HepG2 (cell line): ENCODE measurements around the gene ZXDC. TPM values are rescaled to one million over a fixed set of nuclear protein-coding genes. Genes with fewer than 3 reads are reported as not detected.

Source experiments
- ATAC-seq: fragments of 200-7000 bp; cut with Tn5 transposase; 3 replicates; pipeline ENCODE4 v1.9.1; 2020; ENCODE audit warnings: mild to moderate bottlenecking, moderate library complexity
- BruUV-seq: library from RNA; stranded (reverse); fragments of 400-500 nt; replicated peaks from 2 replicates; lab custom pipeline; 2021; lab: Mats Ljungman, UMichigan
- CTCF ChIA-PET: fragments of 300-600 bp; formaldehyde crosslinking; extraction: SDS; loops from one replicate; lab custom pipeline; 2021; ENCODE audit warnings: low total read pairs, inconsistent platforms, low intra/inter-chr PET ratio; lab: Yijun Ruan, JAX
- POLR2A ChIA-PET: fragments of 350-600 bp; sonication (Branson Sonifier 250); formaldehyde crosslinking; loops from one replicate; lab custom pipeline; 2020; ENCODE audit warnings: antibody characterized with exemption, inconsistent platforms; lab: Yijun Ruan, JAX
- DNase-seq: peaks from one replicate; pipeline ENCODE4 v3.0.0-alpha.2; 2015; ENCODE audit warnings: low spot score
- FAIRE-seq: peaks from 3 replicates; lab custom pipeline; 2011; peaks lifted over from hg19 to GRCh38; lab: Jason Lieb, UNC
- H2AFZ ChIP-seq: one replicate; pipeline ENCODE4 v1.6.1; 2011; ENCODE audit warnings: low read length, inconsistent platforms
- H3K27ac ChIP-seq: fragments of 300-600 bp; 3 replicates; pipeline ENCODE4 v1.8.0; 2011; ENCODE audit warnings: mixed run types, mild to moderate bottlenecking, mixed read lengths, low read length, inconsistent platforms; ENCODE audit not compliant: insufficient read depth; ENCODE audit errors: extremely low read length
- H3K27me3 ChIP-seq, 2 experiments: fragments of 200-600 bp in 1 of 2; 2 replicates in 1 of 2; 3 replicates in 1 of 2; pipeline versions ENCODE4 v1.6.0 to v1.8.0; 2011; ENCODE audit warnings: low read length in 2 of 2, mild to moderate bottlenecking in 2 of 2, moderate library complexity in 2 of 2, inconsistent platforms in 1 of 2; ENCODE audit not compliant: insufficient read depth in 2 of 2, control insufficient read depth in 1 of 2
- H3K36me3 ChIP-seq, 2 experiments: fragments of 200-600 bp in 1 of 2; replicated peaks in 1 of 2; 2 replicates in 1 of 2; 3 replicates in 1 of 2; pipeline versions ENCODE4 v1.5.1 to v1.8.0; 2011; ENCODE audit warnings: low read length in 2 of 2, inconsistent platforms in 1 of 2; ENCODE audit not compliant: insufficient read depth in 2 of 2, control insufficient read depth in 1 of 2
- H3K4me1 ChIP-seq: 2 replicates; pipeline ENCODE4 v1.5.1; 2012; ENCODE audit warnings: low read length, inconsistent platforms; ENCODE audit not compliant: insufficient read depth
- H3K4me2 ChIP-seq: 2 replicates; pipeline ENCODE4 v1.6.0; 2011; ENCODE audit warnings: low read depth, low read length, inconsistent platforms
- H3K4me3 ChIP-seq, 3 experiments: fragments of 200-600 bp in 1 of 3; sonication (generic), shearing (Covaris generic) in 1 of 3; replicated peaks in 1 of 3; 2 replicates each; pipeline ENCODE4 v1.5.1; 2011 to 2016; ENCODE audit warnings: low read length in 3 of 3, inconsistent platforms in 2 of 3, low read depth in 2 of 3, mild to moderate bottlenecking in 2 of 3, control low read depth in 1 of 3, mixed read lengths in 1 of 3; ENCODE audit not compliant: insufficient read depth in 1 of 3
- H3K79me2 ChIP-seq: one replicate; pipeline ENCODE4 v1.6.1; 2011; ENCODE audit warnings: low read length, inconsistent platforms; ENCODE audit not compliant: insufficient read depth
- H3K9ac ChIP-seq: 2 replicates; pipeline ENCODE4 v1.6.0; 2011; ENCODE audit warnings: mild to moderate bottlenecking, low read depth, low read length, inconsistent platforms; ENCODE audit not compliant: insufficient read depth
- H3K9me3 ChIP-seq: 2 replicates; pipeline ENCODE4 v1.5.1; 2012; ENCODE audit warnings: mild to moderate bottlenecking, low read length
- H4K20me1 ChIP-seq: 2 replicates; pipeline ENCODE4 v1.6.0; 2011; ENCODE audit warnings: inconsistent platforms, mild to moderate bottlenecking, low read length, moderate library complexity; ENCODE audit not compliant: insufficient read depth
- CENPT ChIP-seq: sonication (generic); formaldehyde crosslinking; IDR thresholded peaks from 2 replicates; pipeline ENCODE4 v1.8.0; 2022; ENCODE audit warnings: low read depth, mild to moderate bottlenecking, moderate library complexity, missing genetic modification reagents
- FOXA3 ChIP-seq: IDR thresholded peaks from 2 replicates; pipeline ENCODE4 v1.6.1; 2016; ENCODE audit warnings: missing genetic modification reagents, missing compliant biosample characterization
- GFI1 ChIP-seq: sonication (generic); formaldehyde crosslinking; IDR thresholded peaks from 2 replicates; pipeline ENCODE4 v1.5.0; 2020; ENCODE audit warnings: missing genetic modification reagents, mild to moderate bottlenecking, borderline replicate concordance
- NFE2 ChIP-seq: sonication (generic); formaldehyde crosslinking; IDR thresholded peaks from 2 replicates; pipeline ENCODE4 v1.4.0; 2020; ENCODE audit warnings: missing genetic modification reagents
- ZFP36L1 ChIP-seq: sonication (generic); formaldehyde crosslinking; IDR thresholded peaks from 2 replicates; pipeline ENCODE4 v1.8.0; 2022; ENCODE audit warnings: mild to moderate bottlenecking, missing genetic modification reagents, moderate library complexity
- ZNF138 ChIP-seq: sonication (generic); formaldehyde crosslinking; IDR thresholded peaks from 2 replicates; pipeline ENCODE4 v1.5.0; 2020; ENCODE audit warnings: mild to moderate bottlenecking, low read depth, missing genetic modification reagents
- ZNF34 ChIP-seq: sonication (generic); formaldehyde crosslinking; IDR thresholded peaks from 2 replicates; pipeline ENCODE4 v1.4.0; 2020; ENCODE audit warnings: mild to moderate bottlenecking, missing genetic modification reagents, borderline replicate concordance
- WGBS: methylation state at CpG from one replicate; pipeline ENCODE4 v1.1.6; 2017; ENCODE audit warnings: low lambda C conversion rate; 5-methylcytosine and 5-hydroxymethylcytosine counted together
- in situ Hi-C: cut with HindIII; loops from 2 replicates; pipeline ENCODE4 v1.10.0; 2017; ENCODE audit warnings: low pct_unique_long_range_greater_than_20kb; ENCODE audit not compliant: extremely low pct_ligation_motif_present
- intact Hi-C: fragments of 100-400 bp; cut with micrococcal nuclease; formaldehyde crosslinking; loops from one replicate; pipeline ENCODE4 v1.10.0; 2022; ENCODE audit not compliant: unreplicated experiment
- polyA plus RNA-seq, 8 experiments: library from polyadenylated mRNA; depleted of rRNA in 3 of 8; stranded (reverse) in 7 of 8; unstranded in 1 of 8; fragments of >200 nt; fragmentation: Illumina TruSeq in 4 of 8; extraction: Trizol in 4 of 8; gene quantifications; 2 replicates each; pipeline versions ENCODE4 v1.2.1 to v1.2.3, GENCODE V29; 2011 to 2016; ENCODE audit warnings: low read depth in 4 of 8, missing spikeins in 1 of 8, mixed read lengths in 1 of 8; ENCODE audit not compliant: insufficient read depth in 1 of 8
- total RNA-seq, 5 experiments: library from RNA; depleted of rRNA; stranded (reverse); fragments of >200 nt; fragmentation: Illumina TruSeq; extraction: Trizol; gene quantifications; 2 replicates each; pipeline ENCODE4 v1.2.3, GENCODE V29; 2016; ENCODE audit warnings: low read depth in 1 of 5
- TF ChIP-seq, protein P1 (sequence below): IDR thresholded peaks from 2 replicates; pipeline ENCODE4 v1.6.1; 2012; ENCODE audit warnings: inconsistent platforms
- TF ChIP-seq, protein P2 (sequence below): sonication (generic); formaldehyde crosslinking; IDR thresholded peaks from 2 replicates; pipeline ENCODE4 v1.5.1; 2020; ENCODE audit warnings: missing genetic modification reagents, mild to moderate bottlenecking, borderline replicate concordance

The ZXDC gene
- total and polyA plus RNA-seq, 2 of the 13 experiments (the other 11 are each of a cell fraction or from before 2014, with no cell fraction given), result 17.6 to 21.2 TPM

DNA sequence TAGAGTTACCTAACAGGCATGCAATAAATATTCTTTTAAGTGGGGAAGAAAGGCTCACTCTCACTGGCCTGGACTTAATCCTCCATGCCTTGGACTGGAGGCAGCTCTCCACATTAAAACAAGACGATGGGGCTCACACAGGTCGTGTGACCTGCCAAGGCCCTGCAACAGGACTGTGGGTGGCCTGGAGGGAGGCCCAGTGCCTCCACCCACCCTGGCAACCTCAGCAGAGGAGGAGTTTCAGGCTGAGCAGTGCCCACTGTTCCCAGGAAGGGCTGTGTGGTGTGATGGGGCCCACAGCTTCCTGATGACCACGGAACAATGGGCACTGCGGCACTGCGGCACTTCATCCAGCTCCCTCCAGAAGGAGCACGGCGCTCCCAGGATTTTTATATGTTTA is 36.3 kb upstream of the ZXDC start:
- intact Hi-C loops (no loop called here), in situ Hi-C loops (no loop called here)
- no peak overlapping the region for H3K9ac ChIP-seq
- no peaks in the 10 kb centered on the region for H3K79me2 ChIP-seq
- no peak overlapping the region for H3K4me2 ChIP-seq
- WGBS, result 69% methylated on average over 7 of the region's 7 CpGs
- ChIA-PET POLR2A (interaction anchor here (1.3 kb wide), 1 partner anchor 11 kb away, joined by 4 read pairs; no protein-coding TSS in a partner anchor), CTCF (no interaction called here)
- no peak overlapping the region for H3K4me3 ChIP-seq
- H3K9me3 ChIP-seq, result no peaks in the 10 kb centered on the region
- peaks cover 0 to 3% of the 10 kb centered on the region in 2 experiments; a peak in 1 of 5 replicates for H3K27me3 ChIP-seq
- ATAC-seq (no peak), DNase-seq (no peak), FAIRE-seq (no peak)
- no TSS peak for BruUV-seq
- no peak overlapping the region for H2AFZ ChIP-seq
- no peaks in the 10 kb centered on the region for H3K36me3 ChIP-seq
- H4K20me1 ChIP-seq, result no peaks in the 10 kb centered on the region
- H3K27ac ChIP-seq, result no peak overlapping the region
- TF ChIP-seq GFI1 (no peak), ZNF34 (CRISPR knock-in tag) (no peak), ZNF138 (no peak), NFE2 (no peak), CENPT (CRISPR knock-in tag) (no peak), FOXA3 (CRISPR knock-in tag) (no peak), ZFP36L1 (CRISPR knock-in tag) (no peak)
- TF ChIP-seq, protein P1, sequence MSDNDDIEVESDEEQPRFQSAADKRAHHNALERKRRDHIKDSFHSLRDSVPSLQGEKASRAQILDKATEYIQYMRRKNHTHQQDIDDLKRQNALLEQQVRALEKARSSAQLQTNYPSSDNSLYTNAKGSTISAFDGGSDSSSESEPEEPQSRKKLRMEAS, result no peak
- TF ChIP-seq, protein P2, sequence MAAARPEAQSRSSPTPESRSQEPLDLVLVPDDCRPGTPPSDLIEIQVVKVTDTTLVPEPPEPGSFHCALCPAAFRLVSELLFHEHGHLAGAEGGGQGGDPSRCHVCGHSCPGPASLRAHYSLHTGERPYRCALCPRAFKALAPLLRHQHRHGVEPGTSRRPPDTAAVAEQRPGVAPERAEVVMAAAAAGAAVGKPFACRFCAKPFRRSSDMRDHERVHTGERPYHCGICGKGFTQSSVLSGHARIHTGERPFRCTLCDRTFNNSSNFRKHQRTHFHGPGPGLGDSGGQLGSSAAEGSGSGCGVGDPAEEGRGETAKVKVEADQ (CRISPR knock-in tag), result no peak
- peaks cover 14% of the 10 kb centered on the region for H3K4me1 ChIP-seq
